Endothelial cell of umbilical vein (primary cell): ENCODE results near the gene SPRY1. TPM values are rescaled to one million over a fixed set of nuclear protein-coding genes. Genes with fewer than 3 reads are reported as not detected.

Source experiments
- BruUV-seq: library from RNA; stranded (reverse); fragments of 400-500 nt; replicated peaks from 2 replicates; lab custom pipeline; 2021; lab: Mats Ljungman, UMichigan
- CTCF ChIA-PET: fragments of 300-600, 350-600 bp; sonication (Branson Sonifier 250); formaldehyde crosslinking; loops from one replicate; lab custom pipeline; 2021; ENCODE audit warnings: antibody characterized with exemption, inconsistent platforms; lab: Charles Lee
- POLR2A ChIA-PET: fragments of 300-600, 350-600 bp; sonication (Branson Sonifier 250); formaldehyde crosslinking; loops from one replicate; lab custom pipeline; 2021; ENCODE audit warnings: antibody characterized with exemption, inconsistent platforms; lab: Charles Lee
- DNase-seq: peaks from one replicate; pipeline ENCODE4 v3.0.0-alpha.2; 2011; ENCODE audit warnings: low read depth, low spot score
- FAIRE-seq: peaks from 2 replicates; lab custom pipeline; 2011; peaks lifted over from hg19 to GRCh38; lab: Jason Lieb, UNC
- H2AFZ ChIP-seq: 2 replicates; pipeline ENCODE4 v1.6.0; 2012; ENCODE audit warnings: low read depth, low read length, control low read depth, inconsistent platforms
- H3K27ac ChIP-seq: 2 replicates; pipeline ENCODE4 v1.5.1; 2011; ENCODE audit warnings: low read depth, mild to moderate bottlenecking, control low read depth, low read length, moderate library complexity; ENCODE audit not compliant: insufficient read depth
- H3K27me3 ChIP-seq, 2 experiments: 2 replicates each; pipeline versions ENCODE4 v1.6.0 to v1.6.1; 2011; ENCODE audit warnings: low read length in 2 of 2, mixed read lengths in 1 of 2; ENCODE audit not compliant: control insufficient read depth in 2 of 2, insufficient read depth in 2 of 2
- H3K36me3 ChIP-seq, 2 experiments: 2 replicates in 1 of 2; 3 replicates in 1 of 2; pipeline ENCODE4 v1.5.1; 2011; ENCODE audit warnings: low read length in 2 of 2, mild to moderate bottlenecking in 1 of 2, moderate library complexity in 1 of 2; ENCODE audit not compliant: control insufficient read depth in 2 of 2, insufficient read depth in 2 of 2; ENCODE audit errors: extremely low read depth in 1 of 2
- H3K4me1 ChIP-seq: 3 replicates; pipeline ENCODE4 v1.5.1; 2011; ENCODE audit warnings: mild to moderate bottlenecking, low read length; ENCODE audit not compliant: control insufficient read depth, insufficient read depth; ENCODE audit errors: extremely low read depth
- H3K4me2 ChIP-seq: 2 replicates; pipeline ENCODE4 v1.6.1; 2011; ENCODE audit warnings: low read length, control low read depth, mixed read lengths; ENCODE audit not compliant: insufficient read depth
- H3K4me3 ChIP-seq, 3 experiments: fragments of 200-600 bp in 1 of 3; sonication (generic), shearing (Covaris generic) in 1 of 3; replicated peaks in 1 of 3; 2 replicates each; pipeline ENCODE4 v1.5.1; 2011 to 2016; ENCODE audit warnings: control low read depth in 3 of 3, low read length in 3 of 3, mild to moderate bottlenecking in 2 of 3, inconsistent platforms in 1 of 3, low read depth in 1 of 3, moderate library complexity in 1 of 3; ENCODE audit not compliant: insufficient read depth in 1 of 3
- H3K79me2 ChIP-seq: 2 replicates; pipeline ENCODE4 v1.6.0; 2012; ENCODE audit warnings: low read length, inconsistent platforms; ENCODE audit not compliant: control insufficient read depth, insufficient read depth
- H3K9ac ChIP-seq: replicated peaks from 2 replicates; pipeline ENCODE3; 2011; ENCODE audit warnings: low read length, control low read depth; ENCODE audit not compliant: insufficient read depth; ENCODE audit errors: extremely low read depth
- H3K9me1 ChIP-seq: replicated peaks from 3 replicates; pipeline ENCODE4 v1.6.0; 2011; ENCODE audit warnings: mild to moderate bottlenecking, low read length; ENCODE audit not compliant: control insufficient read depth, insufficient read depth; ENCODE audit errors: extremely low read depth
- H3K9me3 ChIP-seq: replicated peaks from 2 replicates; pipeline ENCODE4 v1.5.1; 2012; ENCODE audit warnings: low read length, inconsistent platforms; ENCODE audit not compliant: control insufficient read depth, insufficient read depth
- H4K20me1 ChIP-seq: replicated peaks from 2 replicates; pipeline ENCODE3; 2011; ENCODE audit warnings: mild to moderate bottlenecking, low read length; ENCODE audit not compliant: control insufficient read depth, insufficient read depth; ENCODE audit errors: extremely low read depth
- CTCF ChIP-seq, 2 donors: IDR thresholded peaks; 1 replicate in 1 of 2; 2 replicates in 1 of 2; pipeline ENCODE4 v1.5.1; 2011; ENCODE audit warnings: low read length in 2 of 2, mild to moderate bottlenecking in 2 of 2, moderate library complexity in 2 of 2, control low read depth in 1 of 2, inconsistent platforms in 1 of 2, low read depth in 1 of 2; ENCODE audit not compliant: insufficient read depth in 1 of 2; ENCODE audit errors: extremely low read depth in 1 of 2
- EZH2 ChIP-seq: IDR thresholded peaks from 2 replicates; pipeline ENCODE4 v1.6.1; 2012; ENCODE audit warnings: borderline replicate concordance, low read depth, mild to moderate bottlenecking, moderate library complexity, low read length, inconsistent platforms; ENCODE audit not compliant: severe bottlenecking
- FOS ChIP-seq: IDR thresholded peaks from 2 replicates; pipeline ENCODE4 v1.6.1; 2011; ENCODE audit warnings: mild to moderate bottlenecking, low read length, moderate library complexity, borderline replicate concordance; ENCODE audit not compliant: insufficient read depth
- GATA2 ChIP-seq: IDR thresholded peaks from 2 replicates; pipeline ENCODE4 v1.7.0; 2011; ENCODE audit warnings: low read depth, mild to moderate bottlenecking, moderate library complexity, mixed read lengths, low read length; ENCODE audit not compliant: insufficient read length, insufficient read depth
- JUN ChIP-seq: IDR thresholded peaks from 2 replicates; pipeline ENCODE4 v1.6.1; 2011; ENCODE audit warnings: borderline replicate concordance, low read depth; ENCODE audit not compliant: insufficient read length, insufficient read depth
- MYC ChIP-seq: IDR thresholded peaks from one replicate; pipeline ENCODE4 v1.6.1; 2011; ENCODE audit warnings: mild to moderate bottlenecking, low read depth, low read length
- POLR2A ChIP-seq: IDR thresholded peaks from 2 replicates; pipeline ENCODE4 v1.6.1; 2012; ENCODE audit warnings: low read depth, mild to moderate bottlenecking, control low read depth, low read length
- POLR2AphosphoS5 ChIP-seq: IDR thresholded peaks from 2 replicates; pipeline ENCODE4 v1.6.1; 2012; ENCODE audit warnings: low read depth, mild to moderate bottlenecking, control low read depth, low read length, moderate library complexity; ENCODE audit not compliant: insufficient read depth
- dilution Hi-C: fragments of 300-500 bp; cut with MboI; formaldehyde crosslinking; loops from one replicate; pipeline ENCODE4 v1.15.0; 2019; ENCODE audit warnings: low sequenced_read_pairs; ENCODE audit not compliant: extremely low pct_ligation_motif_present
- intact Hi-C: fragments of 100-400 bp; cut with micrococcal nuclease; formaldehyde crosslinking; loops from one replicate; pipeline ENCODE4 v1.10.0; 2022
- polyA plus RNA-seq, 4 experiments: library from polyadenylated mRNA; depleted of rRNA in 3 of 4; stranded (reverse) in 3 of 4; unstranded in 1 of 4; fragments of >200 nt; gene quantifications; 2 replicates each; pipeline versions ENCODE4 v1.2.1 to v1.2.3, GENCODE V29; 2011 to 2012; ENCODE audit warnings: missing spikeins in 1 of 4
- total RNA-seq: library from RNA; stranded (reverse); gene quantifications from 2 replicates; pipeline ENCODE4 v1.2.3, GENCODE V29; 2021
- TF ChIP-seq, protein P1 (sequence below): IDR thresholded peaks from 2 replicates; pipeline ENCODE4 v1.6.1; 2011; ENCODE audit not compliant: insufficient read depth, insufficient read length

The SPRY1 gene
- total and polyA plus RNA-seq, 2 donors (not counting 3 experiments of a cell fraction or from before 2014, with no cell fraction given): 14.1 to 43.7 TPM

GRCh38 chr4:123427951-123428350 is 31.4 kb downstream of the SPRY1 start:
- TF ChIP-seq POLR2AphosphoS5 (no peak), GATA2 (no peak), CTCF (IDR thresholded peaks at IDR 0.05; ENCODE audit: extremely low read depth in 1 of 2, insufficient read depth in 1 of 2, low read depth in 1 of 2, low read length in 2 of 2) (no peak), JUN (no peak), POLR2A (no peak), EZH2 (no peak), MYC (no peak), FOS (no peak)
- TF ChIP-seq, protein P1, sequence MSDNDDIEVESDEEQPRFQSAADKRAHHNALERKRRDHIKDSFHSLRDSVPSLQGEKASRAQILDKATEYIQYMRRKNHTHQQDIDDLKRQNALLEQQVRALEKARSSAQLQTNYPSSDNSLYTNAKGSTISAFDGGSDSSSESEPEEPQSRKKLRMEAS: no peak
- intact Hi-C loops: no loop called here

More at GRCh38 chr4:123427951-123428350, 31.4 kb downstream of the SPRY1 start:
- H3K9me1 ChIP-seq: no peaks in the 10 kb centered on the region
- FAIRE-seq (no peak), DNase-seq (no peak)
- H3K27ac ChIP-seq: no peak overlapping the region
- no peak overlapping the region for H3K4me3 ChIP-seq
- dilution Hi-C loops: no loop called here
- no peaks in the 10 kb centered on the region for H3K9me3 ChIP-seq
- no peak overlapping the region for H2AFZ ChIP-seq
- H3K36me3 ChIP-seq: no peaks in the 10 kb centered on the region
- H3K27me3 ChIP-seq: no peaks in the 10 kb centered on the region
- POLR2A ChIA-PET: no interaction called here
- H4K20me1 ChIP-seq: no peaks in the 10 kb centered on the region
- H3K4me1 ChIP-seq: no peaks in the 10 kb centered on the region
- CTCF ChIA-PET: interaction anchor here (0.6 to 0.7 kb wide), 2 partner anchors 9 to 22 kb away, joined by 3 to 4 read pairs; no protein-coding TSS in a partner anchor
- H3K4me2 ChIP-seq: no peak overlapping the region
- H3K79me2 ChIP-seq: no peaks in the 10 kb centered on the region
- BruUV-seq: no TSS peak
- H3K9ac ChIP-seq: no peak overlapping the region
